GM13976 (cell line): ENCODE data around the gene FNIP2.
"Not testable (repeated sequence)": the region's sequence is repeated elsewhere in the genome, so short reads cannot be mapped to it uniquely, and the experiment has no call there.

Experiments
- DNase-seq: peaks from one replicate; pipeline ENCODE4 v3.0.0; 2012; ENCODE audit warnings: low spot score
- CTCF ChIP-seq: IDR thresholded peaks from 2 replicates; pipeline ENCODE4 v1.5.1; 2012; ENCODE audit warnings: borderline replicate concordance, mild to moderate bottlenecking; ENCODE audit not compliant: insufficient read depth; ENCODE audit errors: extremely low read depth, missing control alignments, control extremely low read depth
- in situ Hi-C: fragments of 300-500 bp; cut with MboI; formaldehyde crosslinking; loops from one replicate; pipeline ENCODE4 v1.12.0; 2022; ENCODE audit warnings: low sequenced_read_pairs, mixed read lengths, inconsistent platforms; ENCODE audit not compliant: unreplicated experiment

The FNIP2 gene

GRCh38 chr4:158750379-158750778 lies 18.4 kb upstream of the FNIP2 start:
- in situ Hi-C loops = no loop called here
- DNase-seq = no peak
- no peak for TF ChIP-seq CTCF

GRCh38 chr4:158754385-158755180 lies 14.2 kb upstream of the FNIP2 start:
- no peak for TF ChIP-seq CTCF
- DNase-seq = no peak
- in situ Hi-C loops = no loop called here

GRCh38 chr4:158755819-158756218 lies 13.0 kb upstream of the FNIP2 start:
- in situ Hi-C loops, DNase-seq: not testable (repeated sequence)

GRCh38 chr4:158756588-158756987 lies 12.2 kb upstream of the FNIP2 start:
- no peak for TF ChIP-seq CTCF
- in situ Hi-C loops = no loop called here
- DNase-seq = no peak

- in situ Hi-C loops = no loop called here
- no peak for DNase-seq
These were observed 10.7 kb upstream of the FNIP2 start for GRCh38 chr4:158758142-158758541.

GRCh38 chr4:158758703-158759102 lies 10.1 kb upstream of the FNIP2 start:
- in situ Hi-C loops = no loop called here
- no peak for TF ChIP-seq CTCF

More at GRCh38 chr4:158758142-158758541, 10.7 kb upstream of the FNIP2 start:
- TF ChIP-seq CTCF = no peak

GRCh38 chr4:158759539-158759938 lies 9.3 kb upstream of the FNIP2 start:
- in situ Hi-C loops = not testable (repeated sequence)

More at GRCh38 chr4:158758703-158759102, 10.1 kb upstream of the FNIP2 start:
- no peak for DNase-seq

More at GRCh38 chr4:158759539-158759938, 9.3 kb upstream of the FNIP2 start:
- not testable (repeated sequence) for DNase-seq
